Limb (tissue), 2 donors: ENCODE results near the gene GDI2.
"Not testable (repeated sequence)": the region's sequence is repeated elsewhere in the genome, so short reads cannot be mapped to it uniquely, and the experiment has no call there.

Source experiments
- DNase-seq, 2 donors: peaks; one replicate each; pipeline ENCODE4 v3.0.0-alpha.2; 2016; ENCODE audit errors: extremely low spot score in 2 of 2

The GDI2 gene

DNA sequence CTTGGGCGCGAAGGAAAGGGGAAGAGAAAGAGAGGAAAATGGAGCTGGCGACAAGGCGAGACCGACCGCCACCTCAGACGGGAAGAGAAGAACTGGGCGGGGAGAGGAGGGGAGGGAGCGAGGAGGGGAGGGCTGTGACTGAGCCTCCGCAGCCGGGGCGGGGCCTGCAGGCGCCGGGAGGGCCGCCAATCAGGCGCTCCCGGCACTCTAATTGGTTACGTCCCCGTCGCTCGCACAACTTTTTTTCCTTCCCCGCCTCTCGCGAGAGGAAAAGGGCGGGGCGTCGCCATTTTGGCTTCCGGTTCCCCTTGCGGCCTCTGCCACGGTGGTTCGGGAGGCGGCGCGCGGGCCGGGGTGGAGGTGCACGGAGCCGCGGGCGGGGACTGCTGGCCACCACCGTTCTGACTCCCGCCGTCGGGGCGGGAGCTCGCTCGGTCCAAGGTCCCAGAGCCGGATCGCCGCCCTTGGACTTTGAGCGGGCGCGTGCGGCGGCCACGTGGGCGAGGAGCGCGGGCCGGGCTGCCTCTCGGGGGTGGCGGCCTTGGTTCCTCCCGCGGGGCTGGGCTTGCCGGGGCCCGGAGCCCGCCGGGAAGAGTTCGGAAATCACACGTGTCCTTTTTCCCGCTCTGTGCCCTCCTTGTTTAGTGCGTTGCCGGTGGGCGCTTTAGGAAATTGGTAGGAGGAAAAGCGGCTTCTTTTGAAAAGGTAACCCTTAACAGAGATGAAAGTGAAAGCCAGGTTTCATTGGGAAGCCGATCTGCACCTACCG is at the start of gene GDI2:
Gene GDI2 (minus strand): TSS at position 94 of the 769 bp plus-strand sequence. CDS start 176 bp downstream, outside the sequence.
- DNase-seq, result peak; percentile 98 to 99

GRCh38 chr10:5862360-5862961 is 49.2 kb upstream of the GDI2 start:
- no peak for DNase-seq

GRCh38 chr10:5860066-5860465 is 46.8 kb upstream of the GDI2 start:
- no peak for DNase-seq

DNA sequence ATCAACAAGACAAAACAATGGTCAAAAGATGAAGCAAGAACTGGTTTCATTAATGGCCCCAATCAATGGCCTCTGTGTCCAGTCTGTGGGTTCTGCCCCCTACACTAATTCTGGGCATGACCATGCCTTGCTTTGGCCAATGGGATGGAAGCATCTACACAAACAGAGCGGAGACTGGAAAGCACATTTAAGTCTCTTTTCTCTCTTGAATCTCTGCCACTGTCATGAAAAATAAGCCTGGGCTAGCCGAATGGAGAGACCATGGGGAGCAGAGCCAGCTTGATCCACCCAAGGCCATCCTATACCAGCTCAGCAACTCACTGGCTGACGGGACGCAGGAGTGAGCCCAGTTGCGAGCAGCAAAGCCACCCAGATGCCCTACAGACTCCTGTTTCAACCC is 45.6 kb upstream of the GDI2 start:
- DNase-seq, result no peak

- DNase-seq, result no peak
Measured at GRCh38 chr10:5856701-5857004, 43.4 kb upstream of the GDI2 start.

DNA sequence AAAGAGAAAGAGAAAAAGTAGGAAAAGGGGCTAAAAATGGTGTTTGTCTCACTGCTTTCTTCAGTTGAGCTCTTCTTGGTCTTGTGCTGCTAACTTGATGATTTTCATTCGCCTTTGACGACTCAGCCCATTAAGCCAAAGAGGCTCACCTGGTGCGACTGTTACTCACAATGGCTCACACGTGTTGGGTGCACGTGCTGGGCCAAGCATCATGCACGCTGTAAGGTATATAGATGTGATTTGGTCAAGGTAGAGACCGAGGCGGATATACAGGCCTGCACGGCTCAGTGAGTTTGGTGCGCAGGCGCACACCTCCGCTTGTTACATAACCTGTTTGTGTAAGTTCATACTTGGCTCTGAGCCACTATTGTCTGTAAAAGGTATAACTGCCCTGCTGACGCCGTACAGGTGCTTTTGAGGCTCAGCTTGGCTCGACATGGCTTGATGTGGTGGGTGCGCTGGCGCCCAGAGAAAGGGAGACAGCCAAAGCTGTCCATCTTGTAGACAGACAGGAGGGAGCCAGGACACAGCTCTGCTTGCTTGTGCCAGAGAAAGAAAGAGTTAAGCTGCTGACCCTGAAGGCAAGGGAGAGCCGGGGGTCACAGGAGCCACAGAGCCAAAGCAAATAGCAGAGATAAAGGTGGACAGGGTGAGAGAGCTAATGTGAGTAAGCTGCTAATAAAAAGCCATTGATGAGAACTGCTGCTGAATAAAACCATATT is 42.9 kb upstream of the GDI2 start:
- no peak for DNase-seq

GRCh38 chr10:5854131-5854475 is 40.9 kb upstream of the GDI2 start:
- DNase-seq, result no peak

DNA sequence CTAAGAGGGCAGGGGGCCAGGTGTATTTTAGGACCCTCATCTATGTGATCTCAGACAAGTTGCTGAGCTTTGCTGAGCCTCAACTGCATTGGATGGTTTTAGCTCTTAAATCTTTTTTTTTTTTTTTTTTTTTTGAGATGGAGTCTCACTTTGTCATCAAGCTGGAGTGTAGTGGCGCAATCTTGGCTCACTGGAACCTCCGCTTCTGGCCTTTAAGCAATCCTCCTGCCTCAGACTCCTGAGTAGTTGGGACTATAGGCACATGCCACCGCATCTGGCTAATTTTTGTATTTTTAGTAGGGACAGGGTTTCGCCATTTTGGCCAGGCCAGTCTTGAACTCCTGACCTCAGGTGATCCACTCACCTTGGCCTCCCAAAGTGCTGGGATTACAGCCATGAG is 33.4 kb upstream of the GDI2 start:
- DNase-seq, result not testable (repeated sequence)

GRCh38 chr10:5844345-5845055 is 31.3 kb upstream of the GDI2 start:
- DNase-seq, result no peak

- DNase-seq, result no peak
Measured at GRCh38 chr10:5843686-5844344, 30.6 kb upstream of the GDI2 start.

DNA sequence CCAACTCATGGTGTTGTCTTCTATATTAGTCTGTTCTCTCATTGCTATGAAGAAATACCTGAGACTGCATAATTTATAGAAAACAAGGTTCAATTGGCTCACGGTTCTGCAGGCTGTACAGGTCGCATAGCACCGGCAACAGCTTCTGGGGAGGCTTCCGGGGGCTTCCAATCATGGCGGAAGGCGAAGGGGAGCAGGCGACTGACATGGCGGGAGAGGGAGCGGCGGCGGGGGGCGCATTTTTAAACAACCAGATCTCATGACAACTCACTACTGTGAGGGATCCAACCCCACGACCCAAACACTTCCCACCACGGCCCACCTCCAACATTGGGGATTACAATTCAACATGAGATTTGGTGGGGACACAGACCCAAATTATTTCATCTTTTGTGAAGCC is 28.7 kb upstream of the GDI2 start:
- DNase-seq, result no peak

- peak in 1 of 2 donors; percentile 45 for DNase-seq
Measured at GRCh38 chr10:5840314-5841307, 27.4 kb upstream of the GDI2 start.

DNA sequence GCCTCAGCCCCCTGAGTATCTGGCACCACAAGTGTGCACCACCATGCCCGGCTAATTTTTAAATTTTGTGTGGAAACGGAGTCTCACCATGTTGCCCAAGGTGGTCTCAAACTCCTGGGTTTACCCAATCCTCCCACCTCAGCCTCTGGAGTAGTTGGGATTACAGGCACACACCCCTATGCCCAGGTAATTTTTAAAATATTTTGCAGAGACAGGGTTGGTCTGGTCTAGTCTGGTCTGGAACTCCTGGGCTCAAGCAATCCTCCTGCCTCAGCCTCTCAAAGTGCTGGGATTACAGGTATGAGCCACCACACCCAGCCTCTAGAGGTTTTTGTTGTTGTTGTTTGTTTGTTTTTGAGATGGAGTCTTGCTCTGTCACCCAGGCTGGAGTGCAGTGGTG is 22.9 kb upstream of the GDI2 start:
- DNase-seq, result not testable (repeated sequence)

DNA sequence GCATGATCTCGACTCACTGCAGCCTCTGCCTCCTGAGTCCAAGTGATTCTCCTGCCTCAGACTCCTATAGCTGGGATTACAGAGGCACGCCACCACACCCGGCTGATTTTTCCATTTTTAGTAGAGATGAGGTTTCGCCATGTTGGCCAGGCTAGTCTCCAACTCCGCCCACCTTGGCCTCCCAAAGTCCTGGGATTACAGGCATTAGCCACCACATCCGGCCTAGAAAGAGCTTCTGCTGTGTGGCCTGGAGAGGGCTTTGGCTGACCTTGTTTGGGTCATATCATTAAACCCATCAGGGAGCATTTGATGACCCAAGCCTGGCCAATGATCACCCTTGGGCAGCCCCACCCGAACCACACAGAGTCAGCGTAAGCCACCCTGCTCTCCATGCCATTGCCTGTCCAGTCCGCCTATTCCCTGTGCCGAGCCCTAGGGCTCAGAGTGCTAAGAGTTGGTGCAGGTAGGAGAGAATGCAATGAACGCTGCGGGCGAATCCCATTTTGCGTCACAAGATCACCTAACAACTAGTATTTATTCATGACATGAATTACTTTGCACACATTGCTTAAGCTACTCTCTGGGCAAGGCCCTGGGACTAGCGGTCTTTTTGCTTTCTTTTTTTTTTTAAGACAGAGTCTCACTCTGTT is 22.3 kb upstream of the GDI2 start:
- no peak for DNase-seq

GRCh38 chr10:5833814-5834213 is 20.6 kb upstream of the GDI2 start:
- no peak for DNase-seq

DNA sequence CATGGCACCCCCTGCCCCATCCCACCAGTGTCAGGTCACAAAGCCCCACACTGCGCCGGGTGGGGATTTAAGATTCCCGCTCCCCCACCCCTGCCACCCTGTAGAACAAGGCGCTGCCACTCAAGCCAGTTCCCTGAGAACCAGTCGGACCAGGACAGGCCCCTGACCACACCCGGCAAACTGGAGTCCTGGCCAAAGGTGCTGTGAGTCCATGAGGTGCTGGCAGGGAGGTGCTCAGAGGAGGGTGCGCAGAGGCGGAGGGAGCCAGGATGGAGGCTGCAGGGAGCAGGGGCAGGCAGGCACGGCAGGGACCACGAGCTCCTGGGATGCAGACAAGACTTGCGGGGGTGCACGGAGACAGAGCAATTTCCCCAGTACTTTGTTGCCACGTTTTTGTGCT is 19.7 kb upstream of the GDI2 start:
- no peak for DNase-seq

- no peak for DNase-seq
Measured at GRCh38 chr10:5831446-5831782, 18.2 kb upstream of the GDI2 start.

- DNase-seq, result no peak
Measured at GRCh38 chr10:5830629-5831445, 17.6 kb upstream of the GDI2 start.

- no peak for DNase-seq
Measured at GRCh38 chr10:5829267-5829666, 16.0 kb upstream of the GDI2 start.
